Mammary epithelial cell (primary cell): ENCODE results near the gene CNN2.

Experiments used
- CTCF ChIP-seq, 2 donors: IDR thresholded peaks in 1 of 2; conservative IDR thresholded peaks in 1 of 2; 2 replicates each; pipeline ENCODE4 v1.5.1; 2011 to 2012; ENCODE audit warnings: inconsistent platforms in 2 of 2, low read length in 2 of 2, mild to moderate bottlenecking in 2 of 2, control low read depth in 1 of 2, low read depth in 1 of 2; ENCODE audit not compliant: insufficient read depth in 1 of 2; ENCODE audit errors: extremely low read depth in 1 of 2
- EZH2 ChIP-seq: IDR thresholded peaks from 2 replicates; pipeline ENCODE4 v1.6.1; 2012; ENCODE audit warnings: low read length, inconsistent platforms, borderline replicate concordance

DNA sequence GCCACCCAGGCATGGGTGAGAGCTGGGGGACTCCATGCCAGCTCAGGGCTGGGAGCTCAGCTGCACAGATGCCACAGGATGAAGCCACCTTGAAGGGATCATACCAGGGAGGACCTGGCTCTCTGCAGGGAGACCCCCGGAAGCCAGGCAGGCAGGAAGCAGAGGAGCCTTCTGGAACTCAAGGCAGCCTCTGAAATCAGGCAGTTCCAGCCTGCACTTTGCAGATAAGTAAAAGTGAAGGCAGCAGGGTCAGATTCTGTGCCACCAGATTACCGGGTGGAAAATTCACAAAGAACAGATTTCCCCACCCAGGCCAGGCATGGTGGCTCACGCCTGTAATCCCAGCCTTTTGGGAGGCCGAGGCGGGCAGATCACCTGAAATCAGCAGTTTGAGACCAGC is 8.0 kb upstream of the CNN2 start:
- TF ChIP-seq CTCF (conservative IDR thresholded peaks at IDR 0.05 in 1 of 2, IDR thresholded peaks at IDR 0.05 in 1 of 2; ENCODE audit: extremely low read depth in 1 of 2, insufficient read depth in 1 of 2, low read depth in 1 of 2, low read length in 2 of 2) (no peak), EZH2 (no peak)
